WTC11 (cell line): ENCODE measurements around the gene LYSMD3. TPM values are rescaled to one million over a fixed set of nuclear protein-coding genes. Genes with fewer than 3 reads are reported as not detected.
"Not testable (repeated sequence)": the region's sequence is repeated elsewhere in the genome, so short reads cannot be mapped to it uniquely, and the experiment has no call there.

Source experiments
- ATAC-seq: fragments of 200-7000 bp; cut with Tn5 transposase; 2 replicates; pipeline ENCODE4 v1.10.0; 2021; ENCODE audit warnings: mild to moderate bottlenecking, moderate library complexity
- CTCF ChIA-PET: fragments of 300-600 bp; sonication (Branson Sonifier 250); formaldehyde crosslinking; loops from one replicate; lab custom pipeline; 2021; ENCODE audit warnings: antibody characterized with exemption; lab: Charles Lee
- POLR2A ChIA-PET: fragments of 350-600 bp; sonication (Branson Sonifier 250); formaldehyde crosslinking; loops from one replicate; lab custom pipeline; 2021; ENCODE audit warnings: antibody characterized with exemption; lab: Charles Lee
- DNase-seq: peaks from one replicate; pipeline ENCODE4 v3.0.0; 2021; ENCODE audit warnings: low spot score
- H3K27ac Mint-ChIP-seq: 2 replicates; pipeline ENCODE4 v1.8.0; 2021; ENCODE audit warnings: mixed read lengths
- H3K27me3 Mint-ChIP-seq: 2 replicates; pipeline ENCODE4 v1.8.0; 2021; ENCODE audit warnings: low read depth, mild to moderate bottlenecking, moderate library complexity, mixed read lengths
- H3K36me3 Mint-ChIP-seq: 2 replicates; pipeline ENCODE4 v1.8.0; 2021; ENCODE audit warnings: mixed read lengths
- H3K4me1 Mint-ChIP-seq: 2 replicates; pipeline ENCODE4 v1.8.0; 2022; ENCODE audit warnings: mixed read lengths
- H3K4me3 Mint-ChIP-seq: 2 replicates; pipeline ENCODE4 v1.8.0; 2021; ENCODE audit warnings: mild to moderate bottlenecking, moderate library complexity, mixed read lengths
- H3K9me3 Mint-ChIP-seq: 2 replicates; pipeline ENCODE4 v1.8.0; 2021; ENCODE audit warnings: mixed read lengths
- AFF4 ChIP-seq: sonication (generic); formaldehyde crosslinking; IDR thresholded peaks from 2 replicates; pipeline ENCODE4 v1.8.1; 2023; ENCODE audit warnings: mild to moderate bottlenecking, missing genetic modification reagents, borderline replicate concordance
- ATF2 ChIP-seq: sonication (generic); formaldehyde crosslinking; IDR thresholded peaks from 2 replicates; pipeline ENCODE4 v1.8.1; 2022; ENCODE audit warnings: low read depth, missing genetic modification reagents, borderline replicate concordance
- CBFB ChIP-seq: sonication (generic); formaldehyde crosslinking; IDR thresholded peaks from 2 replicates; pipeline ENCODE4 v1.8.1; 2022; ENCODE audit warnings: mild to moderate bottlenecking, low read depth, missing genetic modification reagents
- CDX4 ChIP-seq: fragments of 250-450 bp; sonication (Bioruptor Pico); IDR thresholded peaks from 2 replicates; pipeline ENCODE4 v1.9.0; 2021; ENCODE audit warnings: moderate library complexity, mild to moderate bottlenecking, inconsistent platforms, borderline replicate concordance
- CREM ChIP-seq: sonication (generic); formaldehyde crosslinking; IDR thresholded peaks from 2 replicates; pipeline ENCODE4 v1.8.1; 2022; ENCODE audit warnings: mild to moderate bottlenecking, missing genetic modification reagents, moderate library complexity
- E2F5 ChIP-seq: sonication (generic); formaldehyde crosslinking; IDR thresholded peaks from 2 replicates; pipeline ENCODE4 v1.8.1; 2022; ENCODE audit warnings: mild to moderate bottlenecking, moderate library complexity, missing genetic modification reagents
- FOXP1 ChIP-seq: sonication (generic); formaldehyde crosslinking; IDR thresholded peaks from 2 replicates; pipeline ENCODE4 v1.8.0; 2022; ENCODE audit warnings: missing genetic modification reagents, mild to moderate bottlenecking, moderate library complexity, borderline replicate concordance
- GRHL2 ChIP-seq: fragments of 250-450 bp; sonication (Bioruptor Pico); IDR thresholded peaks from 2 replicates; pipeline ENCODE4 v1.8.0; 2022; ENCODE audit warnings: mild to moderate bottlenecking, moderate library complexity; ENCODE audit not compliant: insufficient replicate concordance, severe bottlenecking
- HMGA2 ChIP-seq: fragments of 250-450 bp; sonication (Bioruptor Pico); IDR thresholded peaks from 2 replicates; pipeline ENCODE4 v1.4.0; 2021; ENCODE audit warnings: mild to moderate bottlenecking, moderate library complexity
- HMGXB4 ChIP-seq: sonication (generic); formaldehyde crosslinking; IDR thresholded peaks from 2 replicates; pipeline ENCODE4 v1.8.1; 2023; ENCODE audit warnings: mild to moderate bottlenecking, moderate library complexity, missing genetic modification reagents
- JUN ChIP-seq: sonication (generic); formaldehyde crosslinking; IDR thresholded peaks from 2 replicates; pipeline ENCODE4 v1.8.0; 2023; ENCODE audit warnings: mild to moderate bottlenecking, missing genetic modification reagents
- MLX ChIP-seq: sonication (generic); formaldehyde crosslinking; IDR thresholded peaks from 2 replicates; pipeline ENCODE4 v1.8.1; 2023; ENCODE audit warnings: mild to moderate bottlenecking, missing genetic modification reagents, moderate library complexity
- RELA ChIP-seq: sonication (generic); formaldehyde crosslinking; IDR thresholded peaks from 2 replicates; pipeline ENCODE4 v1.8.1; 2022; ENCODE audit warnings: missing genetic modification reagents, mild to moderate bottlenecking, borderline replicate concordance
- SOX15 ChIP-seq: fragments of 250-450 bp; sonication (Bioruptor Pico); IDR thresholded peaks from 2 replicates; pipeline ENCODE4 v1.9.0; 2021; ENCODE audit warnings: mild to moderate bottlenecking
- STAT6 ChIP-seq: sonication (generic); formaldehyde crosslinking; conservative IDR thresholded peaks from 2 replicates; pipeline ENCODE4 v1.8.1; 2023; ENCODE audit warnings: mild to moderate bottlenecking, low read depth, missing genetic modification reagents, moderate library complexity
- TEAD1 ChIP-seq: sonication (generic); formaldehyde crosslinking; IDR thresholded peaks from 2 replicates; pipeline ENCODE4 v1.8.0; 2022; ENCODE audit warnings: mild to moderate bottlenecking, missing genetic modification reagents
- TP53 ChIP-seq: sonication (generic); formaldehyde crosslinking; IDR thresholded peaks from 2 replicates; pipeline ENCODE4 v1.8.1; 2023; ENCODE audit warnings: mild to moderate bottlenecking, missing genetic modification reagents
- ZBTB21 ChIP-seq: sonication (generic); formaldehyde crosslinking; IDR thresholded peaks from 2 replicates; pipeline ENCODE4 v1.8.1; 2023; ENCODE audit warnings: mild to moderate bottlenecking, missing genetic modification reagents, borderline replicate concordance
- ZNF138 ChIP-seq: sonication (generic); formaldehyde crosslinking; conservative IDR thresholded peaks from 2 replicates; pipeline ENCODE4 v1.8.1; 2022; ENCODE audit warnings: mild to moderate bottlenecking, moderate library complexity, missing genetic modification reagents
- ZSCAN18 ChIP-seq: fragments of 250-450 bp; sonication (Bioruptor Pico); IDR thresholded peaks from 2 replicates; pipeline ENCODE4 v2.1.2; 2022; ENCODE audit warnings: mild to moderate bottlenecking, moderate library complexity
- total RNA-seq: library from RNA; stranded (reverse); gene quantifications from 3 replicates; pipeline ENCODE4 v1.2.3, GENCODE V29; 2021

The LYSMD3 gene
- total RNA-seq, 1 experiment from 2014 or later, result 15.8 TPM

GRCh38 chr5:90529194-90529938 lies at the start of gene LYSMD3 (continued):
- no peak for TF ChIP-seq ZSCAN18 (CRISPR knock-in tag)
- no peak for TF ChIP-seq RELA (CRISPR knock-in tag)
- no peak for TF ChIP-seq CDX4 (CRISPR knock-in tag)
- no peak for TF ChIP-seq ATF2
- TF ChIP-seq ZBTB21 (CRISPR knock-in tag), result 0 out of 2 replicates have a peak, but pooled peaks have one; percentile 18
- TF ChIP-seq TP53 (CRISPR knock-in tag), result 0 out of 2 replicates have a peak, but pooled peaks have one; percentile 62
- no peak for TF ChIP-seq FOXP1
- no peak for TF ChIP-seq HMGA2 (CRISPR knock-in tag)
- TF ChIP-seq E2F5 (CRISPR knock-in tag), result no peak
- no peak for TF ChIP-seq SOX15
- TF ChIP-seq STAT6 (CRISPR knock-in tag), result no peak
- peak; percentile 67; the same call in 1 of the 2 replicates for TF ChIP-seq AFF4 (CRISPR knock-in tag)
- 0 out of 2 replicates have a peak, but pooled peaks have one; percentile 32 for TF ChIP-seq MLX
- peak; percentile 93 for TF ChIP-seq HMGXB4 (CRISPR knock-in tag)
- TF ChIP-seq GRHL2 (CRISPR knock-in tag), result no peak
- TF ChIP-seq CREM, result peak; percentile 78
- TF ChIP-seq TEAD1 (CRISPR knock-in tag), result peak; percentile 71; the same call in 1 of the 2 replicates
- TF ChIP-seq CBFB (CRISPR knock-in tag), result 0 out of 2 replicates have a peak, but pooled peaks have one; percentile 58
- no peak for TF ChIP-seq ZNF138 (CRISPR knock-in tag)
- no peak for TF ChIP-seq JUN
- TF ChIP-seq, all 79 proteins: peak for 14

- peaks cover 32% of the 10 kb centered on the region for H3K9me3 Mint-ChIP-seq
- H3K4me1 Mint-ChIP-seq, result peaks cover 66% of the 10 kb centered on the region
- CTCF ChIA-PET, POLR2A ChIA-PET, H3K27me3 Mint-ChIP-seq, DNase-seq, H3K4me3 Mint-ChIP-seq, H3K27ac Mint-ChIP-seq, ATAC-seq: not testable (repeated sequence)
- H3K36me3 Mint-ChIP-seq, result peaks cover 25% of the 10 kb centered on the region
These were observed 47.2 kb upstream of the LYSMD3 start for GRCh38 chr5:90576566-90576965.
